Osteoblast (primary cell): ENCODE measurements around the gene AP2B1. TPM values are rescaled to one million over a fixed set of nuclear protein-coding genes. Genes with fewer than 3 reads are reported as not detected.

Experiments
- DNase-seq: peaks from one replicate; pipeline ENCODE4 v3.0.0; 2011; ENCODE audit warnings: low spot score, mixed read lengths; ENCODE audit not compliant: insufficient read length; ENCODE audit errors: missing footprints
- H2AFZ ChIP-seq: 2 replicates; pipeline ENCODE4 v1.6.0; 2011; ENCODE audit warnings: mild to moderate bottlenecking, low read length
- H3K27ac ChIP-seq: 2 replicates; pipeline ENCODE4 v1.5.1; 2011; ENCODE audit warnings: mild to moderate bottlenecking, low read depth, low read length, moderate library complexity
- H3K27me3 ChIP-seq: 2 replicates; pipeline ENCODE4 v1.6.0; 2012; ENCODE audit warnings: mild to moderate bottlenecking, control low read depth, inconsistent platforms, low read length, moderate library complexity; ENCODE audit not compliant: insufficient read depth
- H3K36me3 ChIP-seq: 2 replicates; pipeline ENCODE4 v1.5.1; 2011; ENCODE audit warnings: mild to moderate bottlenecking, low read length, control low read depth, moderate library complexity; ENCODE audit not compliant: insufficient read depth
- H3K4me1 ChIP-seq: 2 replicates; pipeline ENCODE4 v1.5.1; 2011; ENCODE audit warnings: mild to moderate bottlenecking, low read length, control low read depth, moderate library complexity; ENCODE audit not compliant: insufficient read depth
- H3K4me2 ChIP-seq: 2 replicates; pipeline ENCODE4 v1.6.0; 2011; ENCODE audit warnings: mild to moderate bottlenecking, low read length; ENCODE audit not compliant: insufficient read depth
- H3K4me3 ChIP-seq: fragments of 200-600 bp; sonication (generic); 3 replicates; pipeline ENCODE4 v1.5.1; 2012; ENCODE audit warnings: mild to moderate bottlenecking, low read length, inconsistent platforms; ENCODE audit not compliant: insufficient read depth
- H3K79me2 ChIP-seq: 2 replicates; pipeline ENCODE4 v1.6.0; 2012; ENCODE audit warnings: mild to moderate bottlenecking, low read length, control low read depth, inconsistent platforms; ENCODE audit not compliant: insufficient read depth
- H3K9me3 ChIP-seq: 2 replicates; pipeline ENCODE4 v1.5.1; 2011; ENCODE audit warnings: low read depth, low read length, control low read depth
- H4K20me1 ChIP-seq: 2 replicates; pipeline ENCODE4 v1.6.0; 2012; ENCODE audit warnings: mild to moderate bottlenecking, low read length, control low read depth; ENCODE audit not compliant: insufficient read depth
- total RNA-seq: library from RNA; depleted of rRNA; stranded (reverse); fragments of >200 nt; gene quantifications from 2 replicates; pipeline ENCODE4 v1.2.3, GENCODE V29; 2012
- TF ChIP-seq, protein P1 (sequence below): IDR thresholded peaks from 2 replicates; pipeline ENCODE4 v1.5.1; 2011; ENCODE audit warnings: mild to moderate bottlenecking, low read depth, low read length, moderate library complexity; ENCODE audit errors: extremely low read depth

The AP2B1 gene
- total RNA-seq, 1 donor = 84.0 TPM

DNA sequence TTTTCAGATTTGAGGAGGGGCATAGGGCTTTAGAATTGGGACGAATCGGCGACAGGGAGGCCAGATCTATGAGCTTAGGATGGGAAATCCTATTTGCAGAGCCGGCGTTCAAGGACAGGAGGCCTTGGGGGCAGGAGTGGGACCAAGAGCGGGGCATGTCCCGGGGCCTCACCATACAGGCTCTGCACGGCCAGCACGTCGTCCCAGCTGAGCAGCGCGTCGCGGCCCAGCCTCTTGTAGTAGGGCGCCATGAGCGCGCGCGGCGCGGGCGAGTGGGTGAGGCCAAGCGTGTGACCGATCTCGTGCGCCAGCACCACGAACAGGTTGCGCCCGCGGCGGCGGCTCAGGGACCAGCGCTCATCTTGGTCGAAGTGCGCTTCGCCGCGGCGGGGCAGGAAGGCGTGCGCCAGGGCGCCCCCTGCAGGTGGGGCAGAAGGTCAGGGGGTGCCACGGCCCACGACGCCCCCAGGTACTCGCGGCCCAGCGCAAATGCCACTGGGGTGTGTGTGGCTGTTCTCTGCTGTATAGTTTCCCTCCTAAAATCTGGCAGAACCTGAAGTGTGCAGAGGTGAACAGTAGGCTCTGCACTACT, 182.9 kb downstream of the AP2B1 start:
- no peaks in the 10 kb centered on the region for H3K9me3 ChIP-seq
- no peaks in the 10 kb centered on the region for H3K36me3 ChIP-seq
- no peak overlapping the region for H3K4me2 ChIP-seq
- DNase-seq = peak; percentile 23
- H3K27me3 ChIP-seq = peaks cover 20% of the 10 kb centered on the region
- no peaks in the 10 kb centered on the region for H3K79me2 ChIP-seq
- H2AFZ ChIP-seq = no peak overlapping the region
- H3K4me1 ChIP-seq = peaks cover 14% of the 10 kb centered on the region
- H3K27ac ChIP-seq = no peak overlapping the region
- TF ChIP-seq, protein P1, sequence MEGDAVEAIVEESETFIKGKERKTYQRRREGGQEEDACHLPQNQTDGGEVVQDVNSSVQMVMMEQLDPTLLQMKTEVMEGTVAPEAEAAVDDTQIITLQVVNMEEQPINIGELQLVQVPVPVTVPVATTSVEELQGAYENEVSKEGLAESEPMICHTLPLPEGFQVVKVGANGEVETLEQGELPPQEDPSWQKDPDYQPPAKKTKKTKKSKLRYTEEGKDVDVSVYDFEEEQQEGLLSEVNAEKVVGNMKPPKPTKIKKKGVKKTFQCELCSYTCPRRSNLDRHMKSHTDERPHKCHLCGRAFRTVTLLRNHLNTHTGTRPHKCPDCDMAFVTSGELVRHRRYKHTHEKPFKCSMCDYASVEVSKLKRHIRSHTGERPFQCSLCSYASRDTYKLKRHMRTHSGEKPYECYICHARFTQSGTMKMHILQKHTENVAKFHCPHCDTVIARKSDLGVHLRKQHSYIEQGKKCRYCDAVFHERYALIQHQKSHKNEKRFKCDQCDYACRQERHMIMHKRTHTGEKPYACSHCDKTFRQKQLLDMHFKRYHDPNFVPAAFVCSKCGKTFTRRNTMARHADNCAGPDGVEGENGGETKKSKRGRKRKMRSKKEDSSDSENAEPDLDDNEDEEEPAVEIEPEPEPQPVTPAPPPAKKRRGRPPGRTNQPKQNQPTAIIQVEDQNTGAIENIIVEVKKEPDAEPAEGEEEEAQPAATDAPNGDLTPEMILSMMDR = no peak
- H4K20me1 ChIP-seq = no peaks in the 10 kb centered on the region
- H3K4me3 ChIP-seq = no peak overlapping the region

DNA sequence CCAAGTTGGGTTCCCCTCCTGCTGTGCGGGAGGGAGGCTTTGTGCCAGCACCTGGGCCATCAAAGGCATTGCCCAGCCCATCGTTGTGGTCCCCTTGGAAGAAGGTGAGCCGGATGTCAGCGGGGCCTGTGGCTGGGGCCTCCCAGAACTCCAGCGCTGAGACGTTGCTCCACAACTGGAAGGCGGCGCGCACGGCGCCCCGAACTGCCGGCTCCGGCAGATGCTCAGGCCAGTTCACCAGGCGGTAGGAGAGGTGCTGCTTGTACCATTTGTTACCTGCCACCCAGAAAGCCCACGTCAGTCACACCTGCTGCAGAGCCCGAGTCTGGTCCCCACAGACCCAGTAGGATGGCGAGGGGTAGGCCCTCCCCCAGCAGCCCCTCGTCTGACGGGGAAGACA, 186.0 kb downstream of the AP2B1 start:
- peaks cover 4% of the 10 kb centered on the region for H3K27me3 ChIP-seq
- no peak overlapping the region for H3K27ac ChIP-seq
- no peaks in the 10 kb centered on the region for H3K36me3 ChIP-seq
- peaks cover 25% of the 10 kb centered on the region for H3K4me1 ChIP-seq
- H2AFZ ChIP-seq = no peak overlapping the region
- no peaks in the 10 kb centered on the region for H3K9me3 ChIP-seq
- H4K20me1 ChIP-seq = no peaks in the 10 kb centered on the region
- no peak overlapping the region for H3K4me3 ChIP-seq
- TF ChIP-seq, protein P1 = no peak
- DNase-seq = peak; percentile 73
- H3K79me2 ChIP-seq = no peaks in the 10 kb centered on the region
- no peak overlapping the region for H3K4me2 ChIP-seq

DNA sequence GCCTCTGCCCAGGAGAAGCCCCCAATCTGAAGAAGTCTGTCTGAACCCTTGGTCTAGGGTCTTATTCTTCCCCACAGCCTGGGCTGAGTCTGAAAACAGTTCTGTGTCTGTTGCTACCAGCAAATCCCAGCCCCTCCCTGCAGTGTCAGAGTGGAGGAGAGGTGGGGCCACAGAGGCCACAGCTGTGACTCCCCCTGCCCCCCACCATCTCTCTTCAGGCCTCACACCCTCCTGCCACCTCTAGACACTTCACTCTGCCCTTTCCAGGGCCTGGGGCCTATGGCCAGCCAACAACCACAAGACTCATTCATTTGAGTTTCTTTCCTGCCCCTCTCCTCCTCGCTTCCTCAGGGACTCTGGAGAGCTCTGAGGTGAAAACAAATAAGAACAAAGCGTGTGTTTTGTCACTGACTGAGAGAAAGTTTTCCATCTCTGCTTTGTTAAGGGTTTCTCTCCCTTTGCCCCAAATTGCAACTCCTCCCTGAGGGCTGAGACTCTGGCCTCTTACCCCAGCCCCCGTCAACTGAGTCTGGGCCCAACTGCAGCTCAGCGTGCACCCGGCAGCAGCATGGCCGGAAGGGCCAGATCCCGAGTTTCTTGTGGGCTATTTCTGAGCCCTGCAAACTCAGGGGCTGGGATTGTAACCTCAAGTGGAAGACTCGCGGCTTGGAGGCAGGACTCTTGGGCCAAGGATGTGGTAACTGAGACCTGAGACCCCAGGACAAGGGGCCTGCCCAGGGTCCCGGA, 186.7 kb downstream of the AP2B1 start:
- no peaks in the 10 kb centered on the region for H3K79me2 ChIP-seq
- no peaks in the 10 kb centered on the region for H3K9me3 ChIP-seq
- H2AFZ ChIP-seq = peak overlapping the region; percentile 76
- no peaks in the 10 kb centered on the region for H3K36me3 ChIP-seq
- H3K4me1 ChIP-seq = peaks cover 32% of the 10 kb centered on the region
- no peak overlapping the region for H3K4me3 ChIP-seq
- H3K27ac ChIP-seq = no peak overlapping the region
- DNase-seq = peak; percentile 84
- H3K27me3 ChIP-seq = peaks cover 5% of the 10 kb centered on the region
- H3K4me2 ChIP-seq = no peak overlapping the region
- TF ChIP-seq, protein P1 = no peak
- no peaks in the 10 kb centered on the region for H4K20me1 ChIP-seq

DNA sequence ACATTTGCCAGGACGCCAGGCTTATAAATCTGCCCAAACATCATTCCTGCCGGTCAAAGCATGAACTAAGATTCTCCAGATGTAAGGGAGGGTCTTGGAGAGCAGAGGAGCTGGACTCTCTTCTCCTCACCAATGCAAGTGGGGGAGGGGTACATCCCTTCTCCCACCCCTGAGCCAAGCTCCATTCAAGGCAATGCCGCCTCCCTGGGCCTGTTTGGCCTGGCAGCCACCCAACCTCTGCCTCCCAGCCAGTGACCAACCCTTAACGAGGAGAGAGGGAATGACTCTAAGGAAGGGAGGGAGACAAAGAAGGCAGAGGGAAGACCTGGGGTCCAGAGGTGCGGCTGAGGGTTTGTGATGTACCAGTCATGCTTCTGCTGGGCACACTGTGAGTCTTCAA, 187.4 kb downstream of the AP2B1 start:
- H4K20me1 ChIP-seq = no peaks in the 10 kb centered on the region
- H3K27me3 ChIP-seq = peaks cover 12% of the 10 kb centered on the region
- no peaks in the 10 kb centered on the region for H3K36me3 ChIP-seq
- H3K27ac ChIP-seq = no peak overlapping the region
- TF ChIP-seq, protein P1 = no peak
- H3K9me3 ChIP-seq = no peaks in the 10 kb centered on the region
- DNase-seq = peak; percentile 95
- peak overlapping the region; percentile 76 for H2AFZ ChIP-seq
- H3K4me2 ChIP-seq = no peak overlapping the region
- H3K79me2 ChIP-seq = no peaks in the 10 kb centered on the region
- H3K4me3 ChIP-seq = no peak overlapping the region
- peaks cover 36% of the 10 kb centered on the region for H3K4me1 ChIP-seq
